Stimulated activated CD4-positive, alpha-beta T cell treated with anti-CD3 and anti-CD28 coated beads, Interleukin-15, amount 100 ng/mL, for 48 hours (primary cell): ENCODE data around the gene ZNF235.
"Not testable (repeated sequence)": the region's sequence is repeated elsewhere in the genome, so short reads cannot be mapped to it uniquely, and the experiment has no call there.

Experiments used
- DNase-seq, 2 donors: peaks; one replicate each; pipeline ENCODE4 v3.0.0-alpha.2; 2020; ENCODE audit warnings: low read depth in 2 of 2

Gene ZNF235

GRCh38 chr19:44255705-44256411 is 49.0 kb downstream of the ZNF235 start:
- no peak for DNase-seq

DNA sequence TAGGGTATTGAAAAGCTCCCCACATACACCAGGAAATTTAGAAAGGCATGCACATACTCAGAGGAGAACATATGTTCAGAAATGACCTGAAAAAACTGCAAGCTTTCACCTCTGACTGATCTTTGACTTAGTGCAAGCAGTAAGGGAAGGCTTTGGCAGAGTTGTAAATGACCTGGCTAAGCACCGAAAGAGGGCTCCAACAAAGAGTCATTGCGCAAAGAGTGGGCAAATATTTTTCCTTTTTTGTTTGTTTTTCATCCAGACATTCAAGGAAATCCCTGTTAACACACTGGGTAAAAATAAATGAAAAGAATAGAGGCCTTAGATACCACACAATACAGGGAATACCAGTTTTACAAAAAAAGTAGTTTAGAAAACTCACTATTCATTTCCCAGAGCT is 50.3 kb downstream of the ZNF235 start:
- DNase-seq, result no peak

DNA sequence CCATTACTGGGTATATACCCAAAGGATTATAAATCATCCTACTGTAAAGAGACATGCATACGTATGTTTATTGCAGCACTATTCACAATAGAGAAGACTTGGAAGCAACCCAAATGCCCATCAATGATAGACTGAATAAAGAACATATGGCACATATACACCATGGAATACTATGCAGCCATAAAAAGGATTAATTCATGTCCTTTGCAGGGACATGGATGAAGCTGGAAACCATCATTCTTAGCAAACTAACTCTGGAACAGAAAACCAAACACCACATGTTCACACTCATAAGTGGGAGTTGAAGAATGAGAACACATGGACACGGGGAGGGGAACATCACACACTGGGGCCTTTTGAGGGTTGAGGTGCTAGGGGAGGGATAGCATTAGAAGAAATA is 51.4 kb downstream of the ZNF235 start:
- DNase-seq, result not testable (repeated sequence)

DNA sequence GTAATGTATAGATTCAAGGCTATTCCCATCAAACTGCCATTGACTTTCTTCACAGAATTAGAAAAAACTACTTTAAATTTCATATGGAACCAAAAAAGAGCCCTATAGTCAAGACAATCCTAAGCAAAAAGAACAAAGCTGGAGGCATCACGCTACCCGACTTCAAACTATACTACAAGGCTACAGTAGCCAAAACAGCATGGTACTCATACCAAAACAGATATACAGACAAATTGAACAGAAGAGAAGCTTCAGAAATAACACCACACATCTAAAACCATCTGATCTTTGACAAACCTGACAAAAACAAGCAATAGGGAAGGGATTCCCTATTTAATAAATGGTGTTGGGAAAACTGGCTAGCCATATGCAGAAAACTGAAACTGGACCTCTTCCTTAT is 52.5 kb downstream of the ZNF235 start:
- not testable (repeated sequence) for DNase-seq

GRCh38 chr19:44236384-44236783 is 68.4 kb downstream of the ZNF235 start:
- DNase-seq, result no peak
